Nephron (organoid): Measurements from ENCODE around the gene NUAK2.

ENCODE experiments used
- H3K27ac Mint-ChIP-seq, 3 experiments: 2 replicates each; pipeline ENCODE4 v1.8.0; 2020; ENCODE audit warnings: mixed read lengths in 3 of 3, mild to moderate bottlenecking in 2 of 3, moderate library complexity in 1 of 3
- H3K27me3 Mint-ChIP-seq: 2 replicates; pipeline ENCODE4 v1.8.0; 2021; ENCODE audit warnings: low read depth, mild to moderate bottlenecking, moderate library complexity, mixed read lengths
- H3K36me3 Mint-ChIP-seq: 2 replicates; pipeline ENCODE4 v1.8.0; 2020; ENCODE audit warnings: low read depth, mixed read lengths
- H3K4me1 Mint-ChIP-seq: 2 replicates; pipeline ENCODE4 v1.8.0; 2020; ENCODE audit warnings: mixed read lengths
- H3K4me3 Mint-ChIP-seq, 3 experiments: 2 replicates each; pipeline ENCODE4 v1.8.0; 2020; ENCODE audit warnings: mild to moderate bottlenecking in 3 of 3, mixed read lengths in 3 of 3, moderate library complexity in 2 of 3
- H3K9me3 Mint-ChIP-seq: 2 replicates; pipeline ENCODE4 v1.8.0; 2020; ENCODE audit warnings: mixed read lengths
- TF ChIP-seq, protein P1 (sequence below), 3 experiments: fragments of 200-600 bp; sonication (generic); IDR thresholded peaks; one replicate each; pipeline ENCODE4 v1.5.0; 2021; ENCODE audit warnings: antibody characterized with exemption in 3 of 3; ENCODE audit not compliant: unreplicated experiment in 3 of 3

The NUAK2 gene

DNA sequence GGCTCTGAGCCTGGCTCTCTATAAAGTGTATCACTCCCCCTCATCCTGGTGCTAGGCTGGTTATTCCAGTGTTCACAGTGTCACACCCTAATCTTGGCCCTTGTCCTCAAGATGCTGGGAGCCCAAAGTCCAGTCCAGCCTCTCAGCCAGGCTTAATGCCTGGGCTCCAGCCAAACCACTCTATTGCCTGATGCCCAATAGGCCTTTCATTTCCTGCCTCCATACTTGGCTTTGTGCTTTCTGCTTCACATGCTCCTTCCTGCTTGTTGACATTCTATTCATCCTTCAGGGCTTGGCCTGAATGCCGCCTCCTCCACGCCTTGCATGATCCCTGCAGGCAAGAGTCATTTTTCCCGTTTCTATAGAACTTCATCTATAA, 33.5 kb upstream of the NUAK2 start:
- peak overlapping the region in 2 of 3 experiments; percentile 48 to 95 for H3K27ac Mint-ChIP-seq
- peaks cover 4% of the 10 kb centered on the region for H3K27me3 Mint-ChIP-seq
- H3K9me3 Mint-ChIP-seq = no peaks in the 10 kb centered on the region
- no peaks in the 10 kb centered on the region for H3K36me3 Mint-ChIP-seq
- TF ChIP-seq, protein P1, sequence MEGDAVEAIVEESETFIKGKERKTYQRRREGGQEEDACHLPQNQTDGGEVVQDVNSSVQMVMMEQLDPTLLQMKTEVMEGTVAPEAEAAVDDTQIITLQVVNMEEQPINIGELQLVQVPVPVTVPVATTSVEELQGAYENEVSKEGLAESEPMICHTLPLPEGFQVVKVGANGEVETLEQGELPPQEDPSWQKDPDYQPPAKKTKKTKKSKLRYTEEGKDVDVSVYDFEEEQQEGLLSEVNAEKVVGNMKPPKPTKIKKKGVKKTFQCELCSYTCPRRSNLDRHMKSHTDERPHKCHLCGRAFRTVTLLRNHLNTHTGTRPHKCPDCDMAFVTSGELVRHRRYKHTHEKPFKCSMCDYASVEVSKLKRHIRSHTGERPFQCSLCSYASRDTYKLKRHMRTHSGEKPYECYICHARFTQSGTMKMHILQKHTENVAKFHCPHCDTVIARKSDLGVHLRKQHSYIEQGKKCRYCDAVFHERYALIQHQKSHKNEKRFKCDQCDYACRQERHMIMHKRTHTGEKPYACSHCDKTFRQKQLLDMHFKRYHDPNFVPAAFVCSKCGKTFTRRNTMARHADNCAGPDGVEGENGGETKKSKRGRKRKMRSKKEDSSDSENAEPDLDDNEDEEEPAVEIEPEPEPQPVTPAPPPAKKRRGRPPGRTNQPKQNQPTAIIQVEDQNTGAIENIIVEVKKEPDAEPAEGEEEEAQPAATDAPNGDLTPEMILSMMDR (IDR thresholded peaks at IDR 0.05; ENCODE audit: unreplicated experiment in 3 of 3) = no peak
- H3K4me1 Mint-ChIP-seq = peaks cover 75% of the 10 kb centered on the region
- H3K4me3 Mint-ChIP-seq = peak overlapping the region in 1 of 3 experiments; percentile 76

DNA sequence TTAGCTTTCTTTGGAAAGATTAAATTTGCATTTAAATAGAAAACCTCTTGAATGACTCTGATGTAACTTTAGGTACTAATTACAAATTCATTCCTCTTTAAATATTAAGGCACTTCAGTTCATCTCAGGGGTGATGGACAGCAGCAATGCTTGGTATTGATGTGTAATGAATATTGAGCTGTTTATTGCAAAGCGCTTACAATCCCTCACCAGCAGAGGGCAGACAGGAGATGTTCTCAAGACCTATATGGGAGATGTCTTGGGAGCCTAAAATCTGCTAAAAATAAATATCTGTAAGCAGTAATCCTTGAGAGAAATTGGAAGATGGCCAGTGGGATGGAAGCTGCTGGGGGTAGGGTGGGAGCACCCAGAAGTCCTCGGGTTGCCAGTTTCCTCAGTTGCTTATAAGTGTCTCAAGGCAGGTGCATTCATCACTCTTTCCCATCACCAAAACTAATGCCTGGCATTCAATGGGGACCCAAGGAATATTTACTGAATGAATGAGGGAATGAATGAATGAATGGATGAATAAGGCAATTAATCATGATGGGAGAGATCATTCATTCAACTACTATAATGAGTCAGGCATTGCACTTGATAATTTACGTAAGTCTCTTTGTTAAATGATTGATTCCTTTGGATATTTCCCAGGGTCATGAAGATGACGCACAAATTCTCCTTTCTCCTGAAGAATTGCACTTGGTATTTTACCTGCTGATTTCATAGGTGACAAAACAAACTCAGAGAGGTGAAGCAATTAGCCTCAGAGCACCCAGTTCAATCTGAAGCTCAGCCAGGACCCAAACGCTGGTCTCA, 32.9 kb upstream of the NUAK2 start:
- Mint-ChIP-seq H3K27ac (peak overlapping the region in 2 of 3 experiments; percentile 90 to 95), H3K4me1 (peaks cover 74% of the 10 kb centered on the region), H3K4me3 (peak overlapping the region in 2 of 3 experiments; percentile 74 to 75), H3K9me3 (no peaks in the 10 kb centered on the region), H3K27me3 (peaks cover 4% of the 10 kb centered on the region), H3K36me3 (no peaks in the 10 kb centered on the region)
- TF ChIP-seq, protein P1 (IDR thresholded peaks at IDR 0.05; ENCODE audit: unreplicated experiment in 3 of 3) = peak; percentile 83 to 90 (median 84)

DNA sequence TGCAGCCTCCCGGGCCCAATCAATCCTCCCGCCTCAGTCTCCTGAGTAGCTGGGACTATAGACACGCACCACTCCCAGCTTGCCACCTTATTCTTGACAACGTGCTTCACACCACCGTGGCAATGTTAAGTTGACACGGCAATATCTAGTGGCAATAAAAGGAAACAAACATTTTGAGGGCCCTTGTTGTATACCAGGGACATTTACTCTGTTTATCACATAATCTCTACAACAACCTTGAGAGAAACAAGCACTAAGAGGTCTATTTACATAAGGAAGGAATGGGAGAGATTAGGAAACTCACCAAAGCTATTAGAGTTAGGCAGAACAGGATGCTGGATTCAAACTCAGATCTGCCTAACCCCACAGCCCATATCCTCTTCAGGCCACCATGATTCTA, 32.1 kb upstream of the NUAK2 start:
- peaks cover 4% of the 10 kb centered on the region for H3K27me3 Mint-ChIP-seq
- peak overlapping the region in 2 of 3 experiments; percentile 32 to 66 for H3K4me3 Mint-ChIP-seq
- TF ChIP-seq, protein P1 (IDR thresholded peaks at IDR 0.05; ENCODE audit: unreplicated experiment in 3 of 3) = no peak
- H3K4me1 Mint-ChIP-seq = peaks cover 78% of the 10 kb centered on the region
- H3K9me3 Mint-ChIP-seq = no peaks in the 10 kb centered on the region
- H3K36me3 Mint-ChIP-seq = no peaks in the 10 kb centered on the region
- peak overlapping the region in 2 of 3 experiments; percentile 49 to 62 for H3K27ac Mint-ChIP-seq

DNA sequence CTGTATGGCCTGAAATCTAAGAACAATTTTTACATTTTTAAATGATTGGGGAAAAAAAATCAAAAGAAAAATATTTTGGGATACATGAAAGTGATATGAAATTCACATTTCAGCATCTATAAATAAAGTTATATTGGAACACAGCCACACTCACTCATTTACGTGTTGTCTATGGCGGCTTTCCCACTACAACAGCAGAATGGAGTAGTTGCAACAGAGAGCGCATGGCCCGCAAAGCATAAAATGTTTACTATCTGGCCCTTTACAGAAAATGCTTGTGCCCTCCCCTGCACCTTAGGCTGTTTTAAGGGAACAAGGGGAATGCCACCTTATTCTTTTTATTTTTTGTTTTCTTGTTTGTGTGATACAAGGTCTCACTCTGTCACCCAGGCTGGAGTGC, 31.6 kb upstream of the NUAK2 start:
- TF ChIP-seq, protein P1 (IDR thresholded peaks at IDR 0.05; ENCODE audit: unreplicated experiment in 3 of 3) = no peak
- H3K27ac Mint-ChIP-seq = peak overlapping the region in 2 of 3 experiments; percentile 47 to 49
- H3K27me3 Mint-ChIP-seq = peaks cover 4% of the 10 kb centered on the region
- H3K4me3 Mint-ChIP-seq = peak overlapping the region in 1 of 3 experiments; percentile 66
- no peaks in the 10 kb centered on the region for H3K36me3 Mint-ChIP-seq
- H3K4me1 Mint-ChIP-seq = peaks cover 77% of the 10 kb centered on the region
- no peaks in the 10 kb centered on the region for H3K9me3 Mint-ChIP-seq

DNA sequence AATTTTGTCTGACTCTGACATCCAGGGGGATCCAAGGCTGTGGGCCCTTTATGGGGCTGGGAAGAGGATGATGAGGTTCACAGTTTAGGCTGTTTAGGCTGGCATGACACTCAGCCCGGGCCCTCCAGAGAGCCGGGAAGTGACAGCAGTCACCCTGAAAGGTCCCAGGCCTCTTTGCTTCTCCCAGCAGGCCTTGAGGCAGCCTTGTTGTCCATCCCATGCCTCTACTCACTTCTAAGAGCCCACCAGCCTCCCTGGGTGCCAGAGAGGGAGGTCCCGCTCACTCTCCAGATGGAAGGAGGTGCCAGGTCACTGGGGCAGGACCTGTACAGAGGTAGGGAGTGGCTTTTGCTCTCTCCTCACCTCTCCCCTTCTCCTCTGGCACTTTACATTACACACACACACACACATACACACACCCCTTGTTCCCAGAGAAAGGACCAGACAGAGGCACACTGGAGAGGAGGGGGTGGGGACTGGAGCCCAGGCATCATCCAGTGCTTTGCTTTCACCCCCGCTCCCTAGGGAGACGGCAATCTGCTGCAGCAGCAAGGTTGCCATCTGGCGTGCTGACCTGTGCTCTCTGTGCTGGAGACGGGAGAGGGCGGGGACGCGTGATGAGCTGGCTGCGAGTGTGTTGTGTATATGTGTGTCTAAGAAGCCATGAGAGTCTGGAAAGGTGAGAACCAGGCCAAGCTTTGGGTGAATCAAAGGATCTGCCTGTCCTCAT, 30.6 kb upstream of the NUAK2 start:
- H3K36me3 Mint-ChIP-seq = no peaks in the 10 kb centered on the region
- H3K27ac Mint-ChIP-seq = peak overlapping the region; percentile 35 to 50 (median 47)

More for the DNA sequence above, 30.6 kb upstream of the NUAK2 start:
- H3K4me3 Mint-ChIP-seq = peak overlapping the region in 1 of 3 experiments; percentile 26
- no peaks in the 10 kb centered on the region for H3K9me3 Mint-ChIP-seq
- TF ChIP-seq, protein P1 (IDR thresholded peaks at IDR 0.05; ENCODE audit: unreplicated experiment in 3 of 3) = no peak
- H3K27me3 Mint-ChIP-seq = peaks cover 6% of the 10 kb centered on the region
- peaks cover 68% of the 10 kb centered on the region for H3K4me1 Mint-ChIP-seq
